ENCODE results near the gene ITM2C. TPM values are rescaled to one million over a fixed set of nuclear protein-coding genes. Genes with fewer than 3 reads are reported as not detected.

The ITM2C gene
- total and polyA plus RNA-seq, 2 of the 13 experiments (the other 11 are each of a cell fraction or from before 2014, with no cell fraction given), result 70.5 to 270 TPM

DNA sequence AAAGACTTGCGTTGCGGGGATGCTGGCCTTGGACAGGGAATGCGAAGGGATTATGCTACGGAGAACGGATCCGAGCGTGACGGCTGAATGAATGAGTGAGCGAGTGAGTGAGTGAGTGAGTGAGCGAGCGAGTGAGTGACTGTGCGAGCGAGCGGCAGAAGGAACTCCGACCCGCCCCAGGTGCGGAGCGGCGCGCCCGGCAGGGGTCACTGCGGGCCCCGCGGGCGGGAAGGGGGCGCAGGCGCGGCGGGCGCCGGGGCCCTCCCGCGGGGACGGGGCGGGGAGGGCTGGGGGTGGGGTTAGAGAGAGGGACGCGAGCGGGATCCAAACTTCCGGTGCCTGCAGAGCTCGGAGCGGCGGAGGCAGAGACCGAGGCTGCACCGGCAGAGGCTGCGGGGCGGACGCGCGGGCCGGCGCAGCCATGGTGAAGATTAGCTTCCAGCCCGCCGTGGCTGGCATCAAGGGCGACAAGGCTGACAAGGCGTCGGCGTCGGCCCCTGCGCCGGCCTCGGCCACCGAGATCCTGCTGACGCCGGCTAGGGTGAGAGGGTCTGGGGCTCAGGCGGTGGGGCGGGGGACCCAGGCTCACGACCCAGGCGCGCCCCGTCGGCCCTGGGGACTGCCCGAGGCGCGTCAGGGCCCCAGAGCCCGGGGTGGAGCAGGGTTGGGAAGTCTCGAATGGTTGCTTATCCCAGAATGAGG lies at the start of gene ITM2C (continued):
- TF ChIP-seq TAF1 (CRISPR knock-in tag; IDR thresholded peaks at IDR 0.05) (peak; percentile 85), ZNF605 (CRISPR knock-in tag; IDR thresholded peaks at IDR 0.05) (no peak), NFIC (IDR thresholded peaks at IDR 0.05; ENCODE audit: low read length) (no peak), ZNF296 (CRISPR knock-in tag; conservative IDR thresholded peaks at IDR 0.05) (no peak), MIXL1 (CRISPR knock-in tag; IDR thresholded peaks at IDR 0.05) (no peak), ZNF720 (CRISPR knock-in tag; IDR thresholded peaks at IDR 0.05) (no peak), ZNF850 (CRISPR knock-in tag; conservative IDR thresholded peaks at IDR 0.05) (no peak), ELF4 (CRISPR knock-in tag; IDR thresholded peaks at IDR 0.05; ENCODE audit: borderline replicate concordance) (no peak), ZNF761 (CRISPR knock-in tag; conservative IDR thresholded peaks at IDR 0.05) (0 out of 2 replicates have a peak, but pooled peaks have one; percentile 30), DNMT1 (CRISPR knock-in tag; IDR thresholded peaks at IDR 0.05) (peak; percentile 88; the same call in 1 of the 2 replicates), ZNF33A (CRISPR knock-in tag; IDR thresholded peaks at IDR 0.05; ENCODE audit: borderline replicate concordance) (no peak)
- TF ChIP-seq, protein P1, sequence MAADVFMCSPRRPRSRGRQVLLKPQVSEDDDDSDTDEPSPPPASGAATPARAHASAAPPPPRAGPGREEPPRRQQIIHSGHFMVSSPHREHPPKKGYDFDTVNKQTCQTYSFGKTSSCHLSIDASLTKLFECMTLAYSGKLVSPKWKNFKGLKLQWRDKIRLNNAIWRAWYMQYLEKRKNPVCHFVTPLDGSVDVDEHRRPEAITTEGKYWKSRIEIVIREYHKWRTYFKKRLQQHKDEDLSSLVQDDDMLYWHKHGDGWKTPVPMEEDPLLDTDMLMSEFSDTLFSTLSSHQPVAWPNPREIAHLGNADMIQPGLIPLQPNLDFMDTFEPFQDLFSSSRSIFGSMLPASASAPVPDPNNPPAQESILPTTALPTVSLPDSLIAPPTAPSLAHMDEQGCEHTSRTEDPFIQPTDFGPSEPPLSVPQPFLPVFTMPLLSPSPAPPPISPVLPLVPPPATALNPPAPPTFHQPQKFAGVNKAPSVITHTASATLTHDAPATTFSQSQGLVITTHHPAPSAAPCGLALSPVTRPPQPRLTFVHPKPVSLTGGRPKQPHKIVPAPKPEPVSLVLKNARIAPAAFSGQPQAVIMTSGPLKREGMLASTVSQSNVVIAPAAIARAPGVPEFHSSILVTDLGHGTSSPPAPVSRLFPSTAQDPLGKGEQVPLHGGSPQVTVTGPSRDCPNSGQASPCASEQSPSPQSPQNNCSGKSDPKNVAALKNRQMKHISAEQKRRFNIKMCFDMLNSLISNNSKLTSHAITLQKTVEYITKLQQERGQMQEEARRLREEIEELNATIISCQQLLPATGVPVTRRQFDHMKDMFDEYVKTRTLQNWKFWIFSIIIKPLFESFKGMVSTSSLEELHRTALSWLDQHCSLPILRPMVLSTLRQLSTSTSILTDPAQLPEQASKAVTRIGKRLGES (CRISPR knock-in tag; IDR thresholded peaks at IDR 0.05; ENCODE audit: borderline replicate concordance), result no peak
- TF ChIP-seq, protein P2, sequence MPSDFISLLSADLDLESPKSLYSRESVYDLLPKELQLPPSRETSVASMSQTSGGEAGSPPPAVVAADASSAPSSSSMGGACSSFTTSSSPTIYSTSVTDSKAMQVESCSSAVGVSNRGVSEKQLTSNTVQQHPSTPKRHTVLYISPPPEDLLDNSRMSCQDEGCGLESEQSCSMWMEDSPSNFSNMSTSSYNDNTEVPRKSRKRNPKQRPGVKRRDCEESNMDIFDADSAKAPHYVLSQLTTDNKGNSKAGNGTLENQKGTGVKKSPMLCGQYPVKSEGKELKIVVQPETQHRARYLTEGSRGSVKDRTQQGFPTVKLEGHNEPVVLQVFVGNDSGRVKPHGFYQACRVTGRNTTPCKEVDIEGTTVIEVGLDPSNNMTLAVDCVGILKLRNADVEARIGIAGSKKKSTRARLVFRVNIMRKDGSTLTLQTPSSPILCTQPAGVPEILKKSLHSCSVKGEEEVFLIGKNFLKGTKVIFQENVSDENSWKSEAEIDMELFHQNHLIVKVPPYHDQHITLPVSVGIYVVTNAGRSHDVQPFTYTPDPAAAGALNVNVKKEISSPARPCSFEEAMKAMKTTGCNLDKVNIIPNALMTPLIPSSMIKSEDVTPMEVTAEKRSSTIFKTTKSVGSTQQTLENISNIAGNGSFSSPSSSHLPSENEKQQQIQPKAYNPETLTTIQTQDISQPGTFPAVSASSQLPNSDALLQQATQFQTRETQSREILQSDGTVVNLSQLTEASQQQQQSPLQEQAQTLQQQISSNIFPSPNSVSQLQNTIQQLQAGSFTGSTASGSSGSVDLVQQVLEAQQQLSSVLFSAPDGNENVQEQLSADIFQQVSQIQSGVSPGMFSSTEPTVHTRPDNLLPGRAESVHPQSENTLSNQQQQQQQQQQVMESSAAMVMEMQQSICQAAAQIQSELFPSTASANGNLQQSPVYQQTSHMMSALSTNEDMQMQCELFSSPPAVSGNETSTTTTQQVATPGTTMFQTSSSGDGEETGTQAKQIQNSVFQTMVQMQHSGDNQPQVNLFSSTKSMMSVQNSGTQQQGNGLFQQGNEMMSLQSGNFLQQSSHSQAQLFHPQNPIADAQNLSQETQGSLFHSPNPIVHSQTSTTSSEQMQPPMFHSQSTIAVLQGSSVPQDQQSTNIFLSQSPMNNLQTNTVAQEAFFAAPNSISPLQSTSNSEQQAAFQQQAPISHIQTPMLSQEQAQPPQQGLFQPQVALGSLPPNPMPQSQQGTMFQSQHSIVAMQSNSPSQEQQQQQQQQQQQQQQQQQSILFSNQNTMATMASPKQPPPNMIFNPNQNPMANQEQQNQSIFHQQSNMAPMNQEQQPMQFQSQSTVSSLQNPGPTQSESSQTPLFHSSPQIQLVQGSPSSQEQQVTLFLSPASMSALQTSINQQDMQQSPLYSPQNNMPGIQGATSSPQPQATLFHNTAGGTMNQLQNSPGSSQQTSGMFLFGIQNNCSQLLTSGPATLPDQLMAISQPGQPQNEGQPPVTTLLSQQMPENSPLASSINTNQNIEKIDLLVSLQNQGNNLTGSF (CRISPR knock-in tag; IDR thresholded peaks at IDR 0.05), result no peak
- TF ChIP-seq, protein P3, sequence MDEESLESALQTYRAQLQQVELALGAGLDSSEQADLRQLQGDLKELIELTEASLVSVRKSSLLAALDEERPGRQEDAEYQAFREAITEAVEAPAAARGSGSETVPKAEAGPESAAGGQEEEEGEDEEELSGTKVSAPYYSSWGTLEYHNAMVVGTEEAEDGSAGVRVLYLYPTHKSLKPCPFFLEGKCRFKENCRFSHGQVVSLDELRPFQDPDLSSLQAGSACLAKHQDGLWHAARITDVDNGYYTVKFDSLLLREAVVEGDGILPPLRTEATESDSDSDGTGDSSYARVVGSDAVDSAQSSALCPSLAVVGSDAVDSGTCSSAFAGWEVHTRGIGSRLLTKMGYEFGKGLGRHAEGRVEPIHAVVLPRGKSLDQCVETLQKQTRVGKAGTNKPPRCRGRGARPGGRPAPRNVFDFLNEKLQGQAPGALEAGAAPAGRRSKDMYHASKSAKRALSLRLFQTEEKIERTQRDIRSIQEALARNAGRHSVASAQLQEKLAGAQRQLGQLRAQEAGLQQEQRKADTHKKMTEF (CRISPR knock-in tag; IDR thresholded peaks at IDR 0.05), result peak; percentile 69; the same call in 1 of the 2 replicates
